Mucosa of descending colon (tissue), 3 donors: ENCODE data around the gene INPP4B. TPM values are rescaled to one million over a fixed set of nuclear protein-coding genes. Genes with fewer than 3 reads are reported as not detected.
A peak's percentile ranks its signal among the peaks of the same experiment; 100 is the strongest.

Experiments used
- ATAC-seq: fragments of 200-7000 bp; cut with Tn5 transposase; one replicate; pipeline ENCODE4 v1.9.1; 2020; ENCODE audit warnings: mild to moderate bottlenecking, moderate library complexity
- DNase-seq, 3 donors: peaks; one replicate each; pipeline ENCODE4 v3.0.0-alpha.2; 2020
- H3K36me3 ChIP-seq: fragments of 200-600 bp; one replicate; pipeline ENCODE4 v1.8.0; 2021; ENCODE audit warnings: low read depth, mild to moderate bottlenecking
- H3K4me1 ChIP-seq: fragments of 200-600 bp; one replicate; pipeline ENCODE4 v1.8.0; 2021; ENCODE audit warnings: low read depth, mild to moderate bottlenecking
- H3K4me3 ChIP-seq: fragments of 200-600 bp; one replicate; pipeline ENCODE4 v1.8.0; 2021; ENCODE audit warnings: mild to moderate bottlenecking
- H3K9me3 ChIP-seq: fragments of 200-600 bp; one replicate; pipeline ENCODE4 v1.8.0; 2021; ENCODE audit warnings: mild to moderate bottlenecking
- intact Hi-C, 2 donors: fragments of 100-400 bp; cut with DNase I in 1 of 2; cut with micrococcal nuclease in 1 of 2; formaldehyde crosslinking; loops; one replicate each; pipeline versions ENCODE4 v1.11.0 to v1.11.1; 2022; cut with DNase I, micrococcal nuclease
- total RNA-seq, 3 donors: library from RNA; stranded (reverse); fragmentation: NEBNext Ultra II Directional in 2 of 3; extraction: Animal tissue kit (Norgen Biotek cat#: 25700) in 2 of 3; gene quantifications; one replicate each; pipeline versions ENCODE4 v1.2.1 to v1.2.4, GENCODE V29; 2021 to 2023
- TF ChIP-seq, protein P1 (sequence below): fragments of 200-600 bp; IDR thresholded peaks from one replicate; pipeline ENCODE4 v1.8.0; 2022; ENCODE audit warnings: antibody characterized with exemption, mild to moderate bottlenecking
- donor health status: DM: no; HTN: no; CAD: no; lungs with moderate emphysema.
- donor health status: DM: no; HTN: no; CAD: no.
- donor health status: DM: no; HTN: yes; CAD: no.

INPP4B gene
- total RNA-seq, 3 donors from 2014 or later, result 22.2 to 27.3 (median 24.1) TPM

DNA sequence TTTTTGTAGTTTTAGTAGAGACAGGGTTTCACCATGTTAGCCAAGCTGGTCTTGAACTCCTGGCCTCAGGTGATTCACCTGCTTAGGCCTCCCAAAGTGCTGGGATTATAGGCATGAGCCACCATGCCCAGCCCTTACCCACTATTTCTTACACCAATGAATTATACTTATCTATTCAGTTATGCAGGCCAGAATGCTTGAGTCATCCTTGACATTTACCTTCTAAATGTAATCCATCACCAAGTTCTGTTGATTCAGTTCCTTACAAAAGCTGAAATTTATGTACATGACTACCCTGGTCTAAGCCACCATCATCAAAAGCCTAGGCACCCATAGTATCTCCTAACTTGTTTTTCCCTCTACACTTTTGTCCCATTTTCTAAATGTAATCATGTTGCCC lies 624.0 kb downstream of the INPP4B start:
- Histone ChIP-seq H3K4me1 (no peaks in the 10 kb centered on the region), H3K9me3 (no peaks in the 10 kb centered on the region), H3K4me3 (no peak overlapping the region), H3K36me3 (no peaks in the 10 kb centered on the region)
- ATAC-seq (no peak), DNase-seq (no peak)
- intact Hi-C loops, result loop anchor here in 1 of 2 donors (10.0 kb wide), 1 partner anchor 53 kb away; no protein-coding TSS in a partner anchor
- TF ChIP-seq, protein P1, sequence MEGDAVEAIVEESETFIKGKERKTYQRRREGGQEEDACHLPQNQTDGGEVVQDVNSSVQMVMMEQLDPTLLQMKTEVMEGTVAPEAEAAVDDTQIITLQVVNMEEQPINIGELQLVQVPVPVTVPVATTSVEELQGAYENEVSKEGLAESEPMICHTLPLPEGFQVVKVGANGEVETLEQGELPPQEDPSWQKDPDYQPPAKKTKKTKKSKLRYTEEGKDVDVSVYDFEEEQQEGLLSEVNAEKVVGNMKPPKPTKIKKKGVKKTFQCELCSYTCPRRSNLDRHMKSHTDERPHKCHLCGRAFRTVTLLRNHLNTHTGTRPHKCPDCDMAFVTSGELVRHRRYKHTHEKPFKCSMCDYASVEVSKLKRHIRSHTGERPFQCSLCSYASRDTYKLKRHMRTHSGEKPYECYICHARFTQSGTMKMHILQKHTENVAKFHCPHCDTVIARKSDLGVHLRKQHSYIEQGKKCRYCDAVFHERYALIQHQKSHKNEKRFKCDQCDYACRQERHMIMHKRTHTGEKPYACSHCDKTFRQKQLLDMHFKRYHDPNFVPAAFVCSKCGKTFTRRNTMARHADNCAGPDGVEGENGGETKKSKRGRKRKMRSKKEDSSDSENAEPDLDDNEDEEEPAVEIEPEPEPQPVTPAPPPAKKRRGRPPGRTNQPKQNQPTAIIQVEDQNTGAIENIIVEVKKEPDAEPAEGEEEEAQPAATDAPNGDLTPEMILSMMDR, result no peak

DNA sequence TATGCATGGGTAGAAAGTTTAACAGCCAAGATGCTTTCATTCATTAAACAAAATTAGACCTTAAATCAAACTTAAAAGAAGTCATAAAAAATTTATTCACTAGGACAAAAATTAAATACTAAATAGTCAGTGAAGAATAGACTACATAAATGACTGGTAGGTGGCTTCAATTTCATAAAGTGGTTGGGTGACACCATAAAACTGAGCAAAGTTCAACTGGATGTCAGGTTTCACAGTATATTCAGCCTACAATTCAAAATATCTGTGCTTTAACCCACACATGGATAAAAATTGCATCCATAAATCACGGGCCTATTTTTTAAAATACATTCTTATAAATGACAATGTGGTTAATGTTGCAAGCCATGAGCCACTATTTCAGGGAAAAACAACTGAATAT lies 627.4 kb downstream of the INPP4B start:
- TF ChIP-seq, protein P1, result no peak
- H3K4me3 ChIP-seq, result no peak overlapping the region
- H3K36me3 ChIP-seq, result no peaks in the 10 kb centered on the region
- intact Hi-C loops, result no loop called here
- H3K4me1 ChIP-seq, result no peaks in the 10 kb centered on the region
- peak; percentile 66 for ATAC-seq
- DNase-seq, result peak in 1 of 3 donors; percentile 49
- no peaks in the 10 kb centered on the region for H3K9me3 ChIP-seq

DNA sequence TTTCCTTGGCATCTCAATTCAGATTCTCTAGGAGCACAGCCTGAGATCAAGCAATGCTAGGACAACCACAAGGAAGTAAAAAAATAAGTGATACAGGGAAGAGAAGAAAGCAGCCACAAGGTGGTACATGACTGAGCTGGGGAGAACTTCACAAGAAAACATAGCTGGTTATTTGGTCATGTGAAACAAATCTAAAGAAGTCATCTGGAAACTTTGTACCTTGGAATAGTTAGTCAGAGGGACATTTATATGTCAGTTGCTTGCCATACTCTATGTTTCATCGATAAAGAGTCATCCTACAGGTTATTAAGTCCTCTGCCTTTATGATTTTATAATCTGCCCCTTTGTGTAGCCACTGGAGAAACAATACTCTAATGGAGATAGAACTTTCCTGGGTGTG lies 634.7 kb downstream of the INPP4B start:
- Histone ChIP-seq H3K9me3 (no peaks in the 10 kb centered on the region), H3K36me3 (no peaks in the 10 kb centered on the region), H3K4me3 (no peak overlapping the region), H3K4me1 (no peaks in the 10 kb centered on the region)
- TF ChIP-seq, protein P1, result no peak
- DNase-seq, result no peak
- intact Hi-C loops, result no loop called here
- ATAC-seq, result peak; percentile 21

DNA sequence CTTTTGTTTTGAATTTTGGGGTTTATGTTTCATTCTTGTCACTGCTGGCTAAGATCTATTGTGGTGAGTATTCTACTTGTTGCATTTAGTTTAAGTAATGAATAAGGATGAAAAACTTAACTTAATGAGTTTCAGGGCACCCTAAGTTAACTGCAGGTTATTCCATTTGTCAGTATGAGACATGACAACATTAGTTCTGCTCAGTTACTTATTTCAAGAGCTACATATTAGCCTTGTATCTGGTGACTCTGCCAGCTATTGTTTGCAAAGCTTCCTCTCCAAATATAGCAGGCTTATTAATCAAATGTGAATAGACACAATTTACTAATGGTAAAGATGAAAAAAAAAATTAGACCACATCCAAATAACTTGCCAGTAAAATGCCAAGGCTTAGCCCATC lies 642.6 kb downstream of the INPP4B start:
- no peak for ATAC-seq
- DNase-seq, result no peak
- intact Hi-C loops, result no loop called here
- H3K36me3 ChIP-seq, result no peaks in the 10 kb centered on the region
- H3K9me3 ChIP-seq, result no peaks in the 10 kb centered on the region
- no peak overlapping the region for H3K4me3 ChIP-seq
- H3K4me1 ChIP-seq, result no peaks in the 10 kb centered on the region
- TF ChIP-seq, protein P1, result no peak

DNA sequence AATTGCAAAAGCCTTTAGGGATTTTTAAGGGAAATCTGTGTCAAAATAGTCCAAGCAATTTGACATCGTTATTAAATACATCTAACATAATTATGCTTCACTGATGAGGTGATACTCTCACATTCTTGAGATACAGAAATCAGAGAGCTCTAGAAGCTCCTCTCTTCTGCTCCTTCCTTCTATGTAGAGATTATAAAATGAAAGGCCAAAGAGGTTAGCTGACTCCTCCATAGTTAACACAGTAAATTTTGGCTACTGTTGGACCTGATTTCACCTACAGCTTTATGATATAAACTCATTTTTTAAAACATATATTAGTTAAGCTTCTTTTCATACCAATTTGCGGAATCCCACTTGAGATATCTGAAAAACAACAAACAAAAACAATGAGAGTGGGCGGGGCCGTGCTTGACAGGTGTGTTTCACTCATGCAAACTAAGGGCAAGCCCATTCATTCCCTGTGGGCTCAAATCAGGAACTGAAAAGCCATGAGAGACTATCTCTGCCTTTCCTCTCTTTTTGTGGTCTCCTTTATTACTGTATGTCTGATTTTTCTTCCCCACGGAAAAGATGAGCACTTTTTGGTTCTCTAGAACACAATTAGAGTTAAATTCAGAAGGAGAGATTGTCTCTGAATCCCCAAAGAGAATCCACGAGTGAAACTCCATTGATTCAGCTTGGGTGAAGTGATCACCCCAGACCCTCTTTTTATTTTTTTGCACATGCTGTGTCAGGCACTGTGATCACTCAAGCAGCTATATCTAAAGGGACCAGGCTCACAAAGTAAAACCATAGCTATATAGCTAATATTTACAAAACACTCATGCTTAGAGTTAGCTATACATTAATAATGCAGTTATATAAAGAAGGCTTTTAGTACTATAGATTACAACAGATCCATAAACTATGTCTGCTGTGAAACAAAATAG lies 643.4 kb downstream of the INPP4B start:
- DNase-seq (no peak), ATAC-seq (no peak)
- TF ChIP-seq, protein P1, result no peak
- Histone ChIP-seq H3K4me1 (no peaks in the 10 kb centered on the region), H3K36me3 (no peaks in the 10 kb centered on the region), H3K9me3 (no peaks in the 10 kb centered on the region), H3K4me3 (no peak overlapping the region)
- intact Hi-C loops, result no loop called here
